Measurements from ENCODE around the gene DNAH17.

DNA sequence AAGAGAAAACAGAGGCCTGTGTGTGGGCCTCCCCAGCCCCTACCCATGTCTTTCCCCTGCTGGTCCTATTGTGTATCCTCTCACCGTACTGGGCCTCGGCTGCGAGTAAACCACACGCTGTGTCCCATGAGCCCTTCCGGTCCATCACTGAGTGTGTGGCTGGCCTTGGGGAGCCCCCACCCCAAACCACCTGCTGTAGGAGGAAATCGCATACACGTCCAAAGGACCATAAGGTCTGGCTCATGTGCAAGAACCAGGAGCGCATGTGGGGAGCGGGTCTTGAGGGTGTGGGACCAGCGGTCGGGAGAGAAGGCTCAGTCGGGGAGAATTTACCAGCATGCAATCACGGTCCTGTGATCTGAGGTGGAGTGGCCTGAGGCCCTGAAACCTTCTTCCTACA is 38.4 kb upstream of the DNAH17 start:
- no peak for TF ChIP-seq EZH2 (IDR thresholded peaks at IDR 0.05)
- TF ChIP-seq, protein P1, sequence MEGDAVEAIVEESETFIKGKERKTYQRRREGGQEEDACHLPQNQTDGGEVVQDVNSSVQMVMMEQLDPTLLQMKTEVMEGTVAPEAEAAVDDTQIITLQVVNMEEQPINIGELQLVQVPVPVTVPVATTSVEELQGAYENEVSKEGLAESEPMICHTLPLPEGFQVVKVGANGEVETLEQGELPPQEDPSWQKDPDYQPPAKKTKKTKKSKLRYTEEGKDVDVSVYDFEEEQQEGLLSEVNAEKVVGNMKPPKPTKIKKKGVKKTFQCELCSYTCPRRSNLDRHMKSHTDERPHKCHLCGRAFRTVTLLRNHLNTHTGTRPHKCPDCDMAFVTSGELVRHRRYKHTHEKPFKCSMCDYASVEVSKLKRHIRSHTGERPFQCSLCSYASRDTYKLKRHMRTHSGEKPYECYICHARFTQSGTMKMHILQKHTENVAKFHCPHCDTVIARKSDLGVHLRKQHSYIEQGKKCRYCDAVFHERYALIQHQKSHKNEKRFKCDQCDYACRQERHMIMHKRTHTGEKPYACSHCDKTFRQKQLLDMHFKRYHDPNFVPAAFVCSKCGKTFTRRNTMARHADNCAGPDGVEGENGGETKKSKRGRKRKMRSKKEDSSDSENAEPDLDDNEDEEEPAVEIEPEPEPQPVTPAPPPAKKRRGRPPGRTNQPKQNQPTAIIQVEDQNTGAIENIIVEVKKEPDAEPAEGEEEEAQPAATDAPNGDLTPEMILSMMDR (IDR thresholded peaks at IDR 0.05) = no peak
